Smooth muscle cell (in vitro differentiated cells): ENCODE measurements around the gene FIG4. TPM values are rescaled to one million over a fixed set of nuclear protein-coding genes. Genes with fewer than 3 reads are reported as not detected.

Source experiments
- DNase-seq: peaks from one replicate; lab custom pipeline; 2025; ENCODE audit not compliant: unreplicated experiment; lab: John Stamatoyannopoulos, UW
- H2AFZ ChIP-seq: fragments of 200-600 bp; sonication (generic); 2 replicates; pipeline ENCODE4 v1.6.0; 2016; ENCODE audit warnings: antibody characterized with exemption, low read depth, mild to moderate bottlenecking
- H3F3A ChIP-seq: fragments of 200-600 bp; sonication (generic); 2 replicates; pipeline ENCODE4 v1.6.0; 2017; ENCODE audit warnings: antibody characterized with exemption, low read depth
- H3K27ac ChIP-seq: fragments of 200-600 bp; sonication (generic); 2 replicates; pipeline ENCODE4 v1.5.1; 2016; ENCODE audit warnings: low read depth, mild to moderate bottlenecking
- H3K27me3 ChIP-seq: fragments of 200-600 bp; sonication (generic); 2 replicates; pipeline ENCODE4 v1.6.1; 2016; ENCODE audit warnings: low read depth, mild to moderate bottlenecking
- H3K36me3 ChIP-seq: fragments of 200-600 bp; sonication (generic); 2 replicates; pipeline ENCODE4 v1.5.1; 2016; ENCODE audit warnings: low read depth
- H3K4me1 ChIP-seq: fragments of 200-600 bp; sonication (generic); 2 replicates; pipeline ENCODE4 v1.5.1; 2016; ENCODE audit warnings: low read depth
- H3K4me2 ChIP-seq: fragments of 200-600 bp; sonication (generic); 2 replicates; pipeline ENCODE4 v1.6.0; 2016; ENCODE audit warnings: mild to moderate bottlenecking
- H3K4me3 ChIP-seq: fragments of 200-600 bp; sonication (generic); 2 replicates; pipeline ENCODE4 v1.5.1; 2016; ENCODE audit warnings: mild to moderate bottlenecking
- H3K79me2 ChIP-seq: fragments of 200-600 bp; sonication (generic); 2 replicates; pipeline ENCODE4 v1.6.0; 2016; ENCODE audit warnings: low read depth, mild to moderate bottlenecking
- H3K9ac ChIP-seq: fragments of 200-600 bp; sonication (generic); 2 replicates; pipeline ENCODE4 v1.6.0; 2016; ENCODE audit warnings: low read depth
- H3K9me3 ChIP-seq: fragments of 200-600 bp; sonication (generic); replicated peaks from 2 replicates; pipeline ENCODE4 v1.5.1; 2016; ENCODE audit warnings: low read depth
- H4K20me1 ChIP-seq: fragments of 200-600 bp; sonication (generic); 2 replicates; pipeline ENCODE4 v1.6.0; 2016; ENCODE audit warnings: low read depth
- CTCF ChIP-seq: fragments of 200-600 bp; sonication (generic); IDR thresholded peaks from 2 replicates; pipeline ENCODE4 v1.5.1; 2017; ENCODE audit warnings: borderline replicate concordance, mild to moderate bottlenecking, antibody characterized with exemption; ENCODE audit not compliant: insufficient read depth, poor library complexity, severe bottlenecking
- WGBS: methylation state at CpG from one replicate; pipeline ENCODE4 v1.1.7; 2016; ENCODE audit warnings: low lambda C conversion rate; 5-methylcytosine and 5-hydroxymethylcytosine counted together
- polyA plus RNA-seq: library from polyadenylated mRNA; unstranded; fragments of >200 nt; fragmentation: Nextera tagmentation; extraction: Ambion mirVana; gene quantifications from 2 replicates; pipeline ENCODE4 v1.2.1, GENCODE V29; 2016
- total RNA-seq: library from RNA; depleted of rRNA; stranded (reverse); fragments of >200 nt; gene quantifications from 2 replicates; pipeline ENCODE4 v1.2.3, GENCODE V29; 2014

The FIG4 gene
- total and polyA plus RNA-seq, 2 experiments from 2014 or later: 12.1 to 12.4 TPM

GRCh38 chr6:109795994-109796555 is 105.0 kb downstream of the FIG4 start:
- 80% methylated on average over 4 of the region's 4 CpGs for WGBS
- Histone ChIP-seq H3F3A (no peaks in the 10 kb centered on the region), H2AFZ (no peak overlapping the region), H3K79me2 (no peaks in the 10 kb centered on the region), H3K4me1 (no peaks in the 10 kb centered on the region), H3K9me3 (no peaks in the 10 kb centered on the region), H3K27me3 (no peaks in the 10 kb centered on the region), H3K36me3 (no peaks in the 10 kb centered on the region), H3K4me3 (no peak overlapping the region), H3K4me2 (no peak overlapping the region), H4K20me1 (no peaks in the 10 kb centered on the region), H3K9ac (no peak overlapping the region), H3K27ac (no peak overlapping the region)
- TF ChIP-seq CTCF: no peak
- no peak for DNase-seq

GRCh38 chr6:109799129-109799528 is 108.0 kb downstream of the FIG4 start:
- Histone ChIP-seq H3K4me2 (no peak overlapping the region), H4K20me1 (no peaks in the 10 kb centered on the region), H3K4me1 (no peaks in the 10 kb centered on the region), H3K9me3 (no peaks in the 10 kb centered on the region), H3K36me3 (no peaks in the 10 kb centered on the region), H3K4me3 (no peak overlapping the region), H3K79me2 (no peaks in the 10 kb centered on the region), H3K27ac (no peak overlapping the region), H3K9ac (no peak overlapping the region), H3F3A (no peaks in the 10 kb centered on the region), H2AFZ (no peak overlapping the region), H3K27me3 (no peaks in the 10 kb centered on the region)
- 93% methylated on average over 5 of the region's 5 CpGs for WGBS
- TF ChIP-seq CTCF: no peak
- no peak for DNase-seq

GRCh38 chr6:109799664-109800063 is 108.6 kb downstream of the FIG4 start:
- Histone ChIP-seq H3K36me3 (no peaks in the 10 kb centered on the region), H2AFZ (no peak overlapping the region), H3F3A (no peaks in the 10 kb centered on the region), H3K4me3 (no peak overlapping the region), H4K20me1 (no peaks in the 10 kb centered on the region), H3K79me2 (no peaks in the 10 kb centered on the region), H3K4me1 (no peaks in the 10 kb centered on the region), H3K9ac (no peak overlapping the region), H3K9me3 (no peaks in the 10 kb centered on the region), H3K27me3 (no peaks in the 10 kb centered on the region), H3K4me2 (no peak overlapping the region), H3K27ac (no peak overlapping the region)
- DNase-seq: no peak
- no peak for TF ChIP-seq CTCF
- 86% methylated on average over 3 of the region's 3 CpGs for WGBS

- no peak overlapping the region for H2AFZ ChIP-seq
- 85% methylated on average over 2 of the region's 2 CpGs for WGBS
- no peak for DNase-seq
- no peaks in the 10 kb centered on the region for H3K9me3 ChIP-seq
- no peak overlapping the region for H3K4me2 ChIP-seq
- H3K9ac ChIP-seq: no peak overlapping the region
- no peak overlapping the region for H3K27ac ChIP-seq
- H4K20me1 ChIP-seq: no peaks in the 10 kb centered on the region
- no peak for TF ChIP-seq CTCF
- H3K36me3 ChIP-seq: no peaks in the 10 kb centered on the region
- no peak overlapping the region for H3K4me3 ChIP-seq
- H3K27me3 ChIP-seq: no peaks in the 10 kb centered on the region
- no peaks in the 10 kb centered on the region for H3K4me1 ChIP-seq
- no peaks in the 10 kb centered on the region for H3K79me2 ChIP-seq
- no peaks in the 10 kb centered on the region for H3F3A ChIP-seq
These were observed 109.7 kb downstream of the FIG4 start for GRCh38 chr6:109800771-109801170.
